Measurements from ENCODE around the gene SIRPA.

SIRPA gene

DNA sequence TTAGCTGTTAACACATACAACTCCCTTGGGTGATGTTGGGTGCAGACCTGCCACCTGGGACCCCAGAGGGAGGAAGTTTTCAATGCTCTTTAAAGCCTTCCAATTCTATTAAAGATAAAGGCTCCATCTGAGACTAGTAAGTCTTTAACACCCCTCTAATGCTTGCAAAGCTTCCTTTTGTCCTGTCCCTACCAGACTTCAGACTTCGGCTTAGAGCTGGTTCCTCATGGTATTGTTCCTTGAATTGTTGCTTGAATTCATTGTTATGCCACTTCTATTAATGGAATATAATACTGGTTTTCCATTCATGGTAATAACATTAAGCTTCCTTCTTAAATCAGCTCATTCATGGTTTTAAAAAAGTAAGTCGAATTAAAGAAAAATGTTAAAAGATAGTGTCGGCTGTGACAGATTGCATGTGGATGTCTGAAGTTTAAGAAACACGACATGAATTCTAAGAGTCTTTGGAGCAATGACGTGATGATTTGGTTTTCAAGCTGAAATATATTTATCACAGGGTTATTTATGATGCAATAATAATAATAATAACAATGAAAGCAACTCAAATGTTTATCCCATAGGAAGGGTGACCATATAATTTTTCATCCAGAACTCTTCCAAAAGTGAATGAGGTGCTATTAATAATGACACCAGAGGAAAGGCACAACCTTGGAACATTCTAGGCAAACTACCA, 76.8 kb downstream of the SIRPA start:
- WGBS, result 75% methylated on average over 5 of the region's 5 CpGs
- Histone ChIP-seq H3K36me3 (ENCODE audit: insufficient read depth, low read length) (no peaks in the 10 kb centered on the region), H3K4me3 (ENCODE audit: low read length) (no peak overlapping the region), H3K27ac (ENCODE audit: low read depth, low read length) (no peak overlapping the region), H3K4me1 (ENCODE audit: insufficient read depth, low read length) (peaks cover 12% of the 10 kb centered on the region), H3K9me3 (ENCODE audit: insufficient read depth, low read depth, low read length) (no peaks in the 10 kb centered on the region), H3K27me3 (ENCODE audit: insufficient read depth, low read length) (no peaks in the 10 kb centered on the region), H3K9ac (ENCODE audit: low read depth, low read length) (no peak overlapping the region)

DNA sequence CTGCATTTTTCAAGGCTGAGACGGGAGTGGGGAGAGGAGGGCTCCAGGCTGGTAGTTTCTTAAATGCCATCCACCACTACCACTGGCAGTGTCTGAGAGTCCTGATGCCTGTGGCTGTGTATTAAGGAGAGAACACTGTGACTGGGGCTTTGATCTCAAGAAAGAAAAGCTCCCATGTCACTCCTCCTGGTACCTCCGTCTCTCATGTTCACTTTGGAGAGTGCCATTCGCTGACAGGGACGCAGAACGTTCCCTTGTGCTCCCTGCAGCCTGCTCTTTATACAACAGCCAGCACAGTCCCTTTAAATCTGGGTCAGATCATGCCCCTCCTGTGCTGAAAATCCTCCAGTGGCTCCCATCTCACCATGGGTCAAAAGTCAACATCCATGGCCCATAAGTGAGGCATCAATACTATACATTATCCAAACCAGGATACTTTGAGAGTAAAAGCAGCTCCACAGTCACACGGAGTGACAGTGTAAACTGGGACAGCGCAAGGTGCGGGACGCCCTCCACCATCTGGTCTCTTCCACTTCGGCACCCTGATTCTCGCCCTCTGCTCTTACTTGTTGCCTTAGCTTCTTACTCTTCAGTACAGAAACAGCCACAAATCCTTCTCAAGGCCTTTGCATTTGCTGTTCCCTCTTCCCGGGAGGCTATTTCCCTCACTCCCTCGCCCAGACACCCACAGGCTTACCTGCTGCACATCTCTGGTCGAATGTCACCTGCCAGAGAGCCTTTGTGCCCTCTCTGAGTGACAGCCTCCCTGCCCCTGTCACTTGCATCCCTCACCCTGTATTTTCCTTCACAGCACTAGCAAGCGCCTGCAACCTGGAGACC, 78.6 kb downstream of the SIRPA start:
- H3K4me1 ChIP-seq (ENCODE audit: insufficient read depth, low read length), result peaks cover 12% of the 10 kb centered on the region
- H3K27ac ChIP-seq (ENCODE audit: low read depth, low read length), result no peak overlapping the region
- H3K27me3 ChIP-seq (ENCODE audit: insufficient read depth, low read length), result 0 out of 2 replicates have a peak, but pooled peaks cover 5% of the 10 kb centered on the region
- no peak overlapping the region for H3K9ac ChIP-seq (ENCODE audit: low read depth, low read length)
- no peaks in the 10 kb centered on the region for H3K36me3 ChIP-seq (ENCODE audit: insufficient read depth, low read length)
- 86% methylated on average over 15 of the region's 15 CpGs for WGBS
- H3K4me3 ChIP-seq (ENCODE audit: low read length), result no peak overlapping the region
- no peaks in the 10 kb centered on the region for H3K9me3 ChIP-seq (ENCODE audit: insufficient read depth, low read depth, low read length)

- H3K4me1 ChIP-seq (ENCODE audit: insufficient read depth, low read length), result peaks cover 12% of the 10 kb centered on the region
- H3K9ac ChIP-seq (ENCODE audit: low read depth, low read length), result no peak overlapping the region
- H3K9me3 ChIP-seq (ENCODE audit: insufficient read depth, low read depth, low read length), result no peaks in the 10 kb centered on the region
- H3K27ac ChIP-seq (ENCODE audit: low read depth, low read length), result no peak overlapping the region
- WGBS, result 92% methylated on average over 11 of the region's 11 CpGs
- H3K4me3 ChIP-seq (ENCODE audit: low read length), result no peak overlapping the region
- 0 out of 2 replicates have a peak, but pooled peaks cover 5% of the 10 kb centered on the region for H3K27me3 ChIP-seq (ENCODE audit: insufficient read depth, low read length)
- H3K36me3 ChIP-seq (ENCODE audit: insufficient read depth, low read length), result no peaks in the 10 kb centered on the region
These were observed 80.1 kb downstream of the SIRPA start for GRCh38 chr20:1975291-1975690.

DNA sequence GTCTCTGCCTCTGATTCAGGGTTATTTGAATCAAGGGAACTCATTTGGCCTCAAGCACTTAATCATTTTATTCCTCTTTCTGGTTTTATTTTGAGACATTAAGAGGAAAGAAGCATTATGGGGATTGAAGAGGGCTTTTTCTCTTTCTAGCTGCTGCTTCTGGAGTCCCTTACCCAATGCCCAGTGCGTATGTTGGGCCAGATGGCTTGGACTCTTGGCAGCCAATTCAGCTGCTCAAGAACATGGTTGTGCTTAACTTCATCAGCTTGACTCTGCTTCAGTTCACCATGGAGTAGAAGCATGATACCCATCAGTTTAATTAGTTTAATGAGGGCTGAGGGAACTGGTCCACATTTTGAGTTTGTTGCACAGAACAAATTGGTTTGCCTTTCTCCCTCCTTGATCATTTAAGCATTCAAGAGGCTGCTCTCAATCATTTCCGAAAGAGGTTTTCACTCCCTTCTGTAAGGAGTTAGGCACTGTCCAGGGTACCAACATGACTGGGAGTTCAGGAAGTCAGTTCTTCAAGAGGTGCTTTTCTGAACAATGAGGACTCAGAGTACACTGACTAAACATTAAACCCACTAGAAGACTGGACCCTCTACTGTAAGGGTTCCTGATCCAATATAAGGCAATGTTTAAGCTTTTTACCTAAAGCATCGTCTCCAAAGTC, 84.0 kb downstream of the SIRPA start:
- Histone ChIP-seq H3K9me3 (ENCODE audit: insufficient read depth, low read depth, low read length) (no peaks in the 10 kb centered on the region), H3K4me3 (ENCODE audit: low read length) (no peak overlapping the region), H3K36me3 (ENCODE audit: insufficient read depth, low read length) (no peaks in the 10 kb centered on the region), H3K4me1 (ENCODE audit: insufficient read depth, low read length) (no peaks in the 10 kb centered on the region), H3K27me3 (ENCODE audit: insufficient read depth, low read length) (0 out of 2 replicates have a peak, but pooled peaks cover 5% of the 10 kb centered on the region), H3K9ac (ENCODE audit: low read depth, low read length) (no peak overlapping the region), H3K27ac (ENCODE audit: low read depth, low read length) (no peak overlapping the region)
- WGBS, result 83% methylated on average over 3 of the region's 3 CpGs

DNA sequence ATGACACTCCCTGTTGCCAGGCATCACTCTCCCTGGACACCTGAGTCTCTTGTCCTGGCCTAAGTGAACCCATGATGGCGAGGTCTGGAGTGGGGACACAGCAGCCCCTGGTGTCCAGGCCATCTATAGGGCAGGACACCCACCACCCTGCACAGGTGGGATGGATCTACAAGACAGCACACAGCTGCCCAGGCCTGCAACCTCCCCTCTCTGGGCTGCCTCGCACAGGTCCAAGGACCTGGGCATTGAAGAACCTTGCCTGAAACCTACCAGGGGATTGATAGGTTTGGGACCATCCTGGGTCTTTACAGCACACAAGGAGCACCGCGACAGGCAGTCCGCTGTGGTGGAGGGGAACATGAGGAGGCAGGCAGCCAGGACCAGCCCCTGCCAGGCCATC, 87.5 kb downstream of the SIRPA start:
- Histone ChIP-seq H3K27ac (ENCODE audit: low read depth, low read length) (no peak overlapping the region), H3K36me3 (ENCODE audit: insufficient read depth, low read length) (no peaks in the 10 kb centered on the region), H3K27me3 (ENCODE audit: insufficient read depth, low read length) (0 out of 2 replicates have a peak, but pooled peaks cover 5% of the 10 kb centered on the region), H3K9ac (ENCODE audit: low read depth, low read length) (no peak overlapping the region), H3K4me3 (ENCODE audit: low read length) (no peak overlapping the region), H3K9me3 (ENCODE audit: insufficient read depth, low read depth, low read length) (no peaks in the 10 kb centered on the region), H3K4me1 (ENCODE audit: insufficient read depth, low read length) (no peaks in the 10 kb centered on the region)
- 92% methylated on average over 5 of the region's 5 CpGs for WGBS

GRCh38 chr20:1983301-1983700, 88.1 kb downstream of the SIRPA start:
- no peaks in the 10 kb centered on the region for H3K4me1 ChIP-seq (ENCODE audit: insufficient read depth, low read length)
- 79% methylated on average over 4 of the region's 4 CpGs for WGBS
- H3K9me3 ChIP-seq (ENCODE audit: insufficient read depth, low read depth, low read length), result no peaks in the 10 kb centered on the region
- H3K36me3 ChIP-seq (ENCODE audit: insufficient read depth, low read length), result no peaks in the 10 kb centered on the region
- H3K4me3 ChIP-seq (ENCODE audit: low read length), result no peak overlapping the region
- H3K27ac ChIP-seq (ENCODE audit: low read depth, low read length), result no peak overlapping the region
- H3K9ac ChIP-seq (ENCODE audit: low read depth, low read length), result no peak overlapping the region
- no peaks in the 10 kb centered on the region for H3K27me3 ChIP-seq (ENCODE audit: insufficient read depth, low read length)

- Histone ChIP-seq H3K27me3 (ENCODE audit: insufficient read depth, low read length) (no peaks in the 10 kb centered on the region), H3K4me1 (ENCODE audit: insufficient read depth, low read length) (peaks cover 11% of the 10 kb centered on the region; the same call in 1 of the 2 replicates), H3K4me3 (ENCODE audit: low read length) (no peak overlapping the region), H3K9ac (ENCODE audit: low read depth, low read length) (no peak overlapping the region), H3K9me3 (ENCODE audit: insufficient read depth, low read depth, low read length) (no peaks in the 10 kb centered on the region), H3K27ac (ENCODE audit: low read depth, low read length) (no peak overlapping the region), H3K36me3 (ENCODE audit: insufficient read depth, low read length) (no peaks in the 10 kb centered on the region)
- WGBS, result 84% methylated on average over 3 of the region's 3 CpGs
These were observed 92.6 kb downstream of the SIRPA start for GRCh38 chr20:1987826-1988225.

Data from HUES64 (cell line).